NCI-H345 (cell line): ENCODE measurements around the gene LSMEM2.
"Not testable (repeated sequence)": the region's sequence is repeated elsewhere in the genome, so short reads cannot be mapped to it uniquely, and the experiment has no call there.

Experiments
- DNase-seq: peaks from one replicate; lab custom pipeline; 2025; lab: John Stamatoyannopoulos, UW

LSMEM2 gene

DNA sequence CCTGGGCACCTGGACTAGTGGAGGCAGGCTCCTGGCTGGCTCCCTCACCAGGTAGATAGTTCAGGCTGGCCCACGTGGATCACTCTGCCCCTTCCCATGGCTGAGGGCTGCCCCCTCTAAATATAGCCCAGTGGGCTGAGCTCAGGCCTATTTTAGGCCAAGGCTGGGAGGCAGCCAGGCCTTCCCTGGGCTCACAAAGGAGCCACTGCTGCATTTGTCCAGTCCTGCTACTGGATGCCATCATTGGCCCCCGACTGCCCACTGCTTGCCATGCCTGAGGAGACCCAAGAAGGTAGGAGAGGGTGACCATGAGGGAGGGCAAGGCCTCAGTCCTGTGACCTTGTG is at the start of gene LSMEM2:
Gene LSMEM2, plus strand, starts transcription at position 208 of the 345 bp plus-strand sequence. Its CDS starts 27 bp downstream, at position 235.
- DNase-seq, result no peak

DNA sequence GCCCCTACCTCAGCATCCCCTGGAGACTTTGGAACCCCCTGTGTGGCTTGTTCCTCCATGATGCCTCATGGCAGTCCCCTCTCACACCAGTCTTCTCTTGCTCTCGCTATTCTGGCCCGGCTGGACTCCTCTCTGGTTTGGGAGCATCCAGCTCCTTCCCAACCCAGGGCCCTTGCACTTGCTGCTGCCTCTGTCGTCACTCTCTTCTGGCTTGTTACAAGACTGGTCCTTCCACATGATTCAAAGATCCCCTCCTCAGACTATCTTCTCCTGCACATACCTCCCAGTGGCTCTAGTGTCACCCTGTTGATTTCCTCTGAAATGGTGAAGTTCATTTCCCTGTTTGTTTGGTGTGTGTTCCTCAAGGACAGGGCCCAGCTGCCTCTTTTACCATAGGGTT is 49.4 kb upstream of the LSMEM2 start:
- no peak for DNase-seq

GRCh38 chr3:50230104-50230793 is 48.6 kb upstream of the LSMEM2 start:
- DNase-seq, result no peak

GRCh38 chr3:50230794-50231125 is 48.1 kb upstream of the LSMEM2 start:
- no peak for DNase-seq

DNA sequence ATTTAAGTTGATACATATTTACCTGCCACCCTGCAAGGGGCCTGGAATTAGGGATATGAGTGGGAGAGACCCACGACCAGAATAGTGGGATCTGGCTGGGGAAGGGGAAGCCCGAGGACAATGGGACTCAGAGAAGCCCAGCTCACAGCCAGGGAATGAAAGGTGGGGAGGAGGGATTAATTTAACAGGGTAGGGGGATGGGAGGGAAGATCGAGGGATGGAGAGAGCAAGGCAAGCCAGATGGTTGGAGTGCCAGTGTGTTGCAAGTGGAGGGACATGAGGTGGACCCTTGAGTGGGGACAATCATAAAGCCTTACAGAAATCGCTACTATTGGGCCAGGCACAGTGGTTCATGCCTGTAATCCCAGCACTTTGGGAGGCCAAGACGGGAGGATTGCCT is 47.3 kb upstream of the LSMEM2 start:
- DNase-seq, result no peak

DNA sequence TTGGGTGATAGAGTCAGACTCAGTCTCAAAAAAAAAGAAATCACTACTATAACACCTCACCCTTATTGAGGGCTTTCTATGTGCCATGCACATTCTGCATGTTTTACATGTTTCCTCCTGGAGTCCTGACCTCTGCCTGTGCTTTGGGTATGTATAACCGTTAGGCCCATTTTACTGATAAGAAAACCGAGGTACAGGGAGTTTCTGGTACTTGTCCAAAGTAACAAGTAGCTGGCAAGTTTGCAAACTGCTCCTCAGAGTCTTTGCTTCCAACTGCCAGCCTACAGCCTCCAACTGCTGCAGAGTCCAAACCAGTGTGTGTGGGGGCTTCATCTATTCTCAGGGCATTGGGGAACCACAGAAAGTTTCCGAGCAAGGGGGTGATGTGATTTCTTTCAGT is 46.6 kb upstream of the LSMEM2 start:
- no peak for DNase-seq

DNA sequence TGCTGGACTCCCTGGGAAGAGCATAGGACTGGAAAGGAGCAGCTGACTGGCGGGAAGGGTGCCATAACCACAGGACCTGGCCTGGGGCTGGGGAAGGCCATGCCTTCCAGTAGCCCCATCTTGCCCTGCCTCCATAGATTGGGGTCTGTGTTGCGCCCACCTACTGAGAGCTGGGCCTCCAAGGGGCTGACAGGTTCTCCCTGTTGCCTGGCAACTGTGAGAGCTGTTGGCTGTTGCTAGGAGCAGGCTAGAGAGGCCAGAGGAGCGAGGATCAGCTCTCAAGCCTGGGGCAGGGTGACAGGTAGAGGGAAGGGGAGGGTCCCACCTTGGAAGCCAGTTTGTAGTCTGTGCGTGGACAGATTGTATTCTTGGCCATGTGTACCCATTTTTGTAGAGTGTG is 45.7 kb upstream of the LSMEM2 start:
- DNase-seq, result no peak

GRCh38 chr3:50235716-50236483 is 43.0 kb upstream of the LSMEM2 start, which contains the start of gene GNAI2:
GNAI2 (plus strand) TSS chr3:50236204; CDS start chr3:50236336, 132 bp downstream.
- peak; percentile 96 for DNase-seq

DNA sequence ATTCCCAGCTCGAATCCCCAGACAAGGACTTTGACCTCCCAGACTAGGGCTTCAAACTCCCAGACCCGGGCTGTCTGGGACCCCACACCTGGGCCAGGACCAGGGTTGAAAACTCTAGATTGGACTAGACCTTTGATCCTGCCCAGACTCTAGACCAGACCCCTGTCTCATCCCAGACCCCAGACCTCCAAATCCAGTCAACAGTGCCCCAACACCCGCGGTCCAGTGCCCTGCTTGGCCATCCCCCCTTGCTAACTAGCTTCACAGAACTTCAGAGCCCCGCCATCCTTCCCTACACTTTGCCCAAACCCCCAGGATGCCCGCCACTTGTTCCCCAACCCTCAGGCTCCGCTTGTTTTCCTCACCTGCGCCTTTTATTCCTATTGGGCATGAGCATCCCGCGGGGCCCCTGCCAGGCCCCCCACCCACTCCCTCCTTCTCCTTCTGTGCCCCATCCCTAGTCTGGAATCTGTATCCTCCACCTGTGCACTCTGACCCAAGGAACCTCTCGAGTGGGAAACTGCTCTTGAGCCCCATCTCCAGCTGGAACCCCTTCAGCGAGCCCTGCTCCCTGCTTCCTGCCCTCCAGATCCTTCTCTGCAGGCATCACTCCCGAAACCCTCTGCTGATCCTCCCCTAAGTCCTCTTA is 42.3 kb upstream of the LSMEM2 start:
- DNase-seq, result no peak

DNA sequence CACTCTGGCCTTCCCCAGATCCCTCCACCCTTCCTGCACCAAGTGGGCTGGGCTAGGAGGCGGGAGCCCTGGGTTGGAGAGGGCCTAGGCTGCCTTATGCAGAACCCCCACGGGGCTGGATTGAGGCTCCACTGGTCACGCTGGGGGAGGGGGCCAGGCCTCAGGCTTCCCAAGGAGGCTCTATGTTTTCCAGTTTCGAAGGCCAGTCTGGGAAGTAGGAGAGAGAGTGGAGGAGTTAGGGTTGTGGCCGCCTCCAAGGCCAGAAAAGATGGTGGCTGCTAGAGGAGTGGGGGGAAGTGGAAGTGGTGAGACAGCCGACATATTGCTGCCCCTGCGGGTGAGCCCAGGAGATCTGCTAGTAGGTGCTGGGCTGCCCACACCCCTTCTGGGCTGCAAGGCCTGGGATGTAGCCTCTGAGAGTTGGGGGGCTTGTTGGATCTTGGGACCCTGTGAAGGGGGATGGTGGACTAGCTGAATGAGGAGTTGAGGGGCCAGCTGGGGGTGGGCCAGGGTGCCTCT is 41.7 kb upstream of the LSMEM2 start:
- peak; percentile 11 for DNase-seq

DNA sequence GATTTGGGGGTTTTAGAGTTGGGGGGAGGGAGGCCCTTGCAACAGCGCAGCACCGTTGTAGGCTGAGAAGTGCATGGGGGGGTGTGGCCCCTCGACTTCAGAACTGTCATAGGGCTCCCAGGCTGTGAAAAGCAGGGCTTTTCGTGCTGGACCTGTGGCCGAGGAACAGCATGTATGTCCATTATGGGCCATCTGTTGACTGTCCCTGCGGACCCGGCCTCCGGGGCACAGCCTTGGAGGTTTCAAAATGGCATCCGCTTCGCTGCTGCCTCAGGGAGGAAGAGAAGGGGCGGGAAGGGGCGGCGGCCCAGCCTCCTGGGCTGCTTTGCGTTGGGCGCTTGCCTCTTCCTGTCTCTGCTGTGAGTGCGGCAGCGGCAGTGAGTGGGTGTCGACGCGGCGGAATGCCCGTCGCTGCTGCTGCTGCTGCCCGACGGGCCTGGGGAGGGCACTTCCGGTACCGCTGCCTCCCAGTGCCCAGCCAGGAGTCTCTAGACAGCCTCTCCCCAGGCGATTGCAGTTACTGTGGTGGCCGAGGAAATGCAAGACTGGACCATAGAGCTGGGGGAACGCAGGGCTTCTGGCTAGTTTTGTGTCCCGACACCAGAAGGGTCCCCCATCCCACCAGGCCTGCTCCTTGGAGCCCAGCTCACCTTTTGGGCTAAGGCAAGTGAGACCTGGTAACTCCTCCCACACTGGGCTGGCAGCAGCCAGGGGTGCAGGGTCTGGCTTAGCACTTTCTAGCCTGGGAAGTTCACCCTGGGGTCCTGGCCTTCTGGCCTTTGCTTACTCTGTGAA is 40.9 kb upstream of the LSMEM2 start:
- DNase-seq, result peak; percentile 67

- peak; percentile 9 for DNase-seq
Measured at GRCh38 chr3:50238549-50239026, 40.3 kb upstream of the LSMEM2 start.

- DNase-seq, result no peak
Measured at GRCh38 chr3:50239649-50240048, 39.2 kb upstream of the LSMEM2 start.

DNA sequence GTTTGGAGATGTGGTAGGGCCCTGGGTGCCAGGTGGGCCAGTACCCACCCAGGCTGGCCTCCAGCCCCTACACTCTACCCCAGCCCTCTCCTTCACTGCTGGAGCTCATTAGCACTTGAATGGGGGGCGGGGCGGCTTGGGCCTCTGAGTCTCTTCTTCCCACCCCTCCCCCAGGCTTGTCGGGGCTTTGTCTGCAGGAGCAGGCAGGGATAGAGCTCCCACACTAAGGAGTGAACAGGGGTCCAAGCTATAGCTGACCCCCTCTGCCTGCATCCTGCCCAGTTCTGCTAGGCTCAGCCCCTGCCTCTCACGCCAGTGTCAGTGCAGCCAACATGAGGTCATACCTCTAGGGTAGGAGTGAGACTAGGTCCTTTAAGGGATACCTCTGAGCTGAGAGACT is 37.7 kb upstream of the LSMEM2 start:
- peak; percentile 50 for DNase-seq

DNA sequence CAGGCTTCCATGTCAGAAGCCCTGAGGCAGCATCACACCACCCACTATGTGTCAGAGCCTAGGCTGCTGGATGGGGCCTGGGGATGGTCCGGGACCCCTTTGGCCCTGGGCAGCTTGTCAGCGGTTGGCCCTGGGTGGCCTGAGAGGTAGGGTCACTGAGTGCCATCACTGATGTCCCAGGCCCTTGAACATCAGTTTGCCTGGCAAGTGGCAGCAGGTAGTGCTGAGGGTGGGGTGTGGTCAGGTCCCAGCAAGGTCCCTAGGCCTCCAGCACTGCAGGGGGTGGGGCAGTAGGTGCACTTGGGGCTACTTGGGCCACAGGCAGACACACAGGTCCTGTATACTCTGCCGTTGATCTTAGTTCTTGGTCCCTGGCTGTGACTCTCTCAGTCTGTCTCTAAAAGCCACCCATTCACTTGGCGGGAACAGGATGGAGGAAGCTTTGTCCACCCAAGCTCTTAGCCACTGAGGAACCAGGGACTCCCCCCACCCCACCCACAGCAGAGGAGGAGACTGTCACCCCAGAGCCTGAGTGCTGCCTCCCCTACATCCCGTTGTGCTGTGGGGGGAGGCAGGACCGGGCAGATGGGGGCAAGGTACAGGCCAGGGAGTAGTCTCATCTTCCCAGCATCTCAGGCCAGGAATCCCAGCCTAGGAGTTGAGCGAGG is 37.0 kb upstream of the LSMEM2 start:
- DNase-seq, result no peak

- DNase-seq, result no peak
Measured at GRCh38 chr3:50242381-50242770, 36.5 kb upstream of the LSMEM2 start.

DNA sequence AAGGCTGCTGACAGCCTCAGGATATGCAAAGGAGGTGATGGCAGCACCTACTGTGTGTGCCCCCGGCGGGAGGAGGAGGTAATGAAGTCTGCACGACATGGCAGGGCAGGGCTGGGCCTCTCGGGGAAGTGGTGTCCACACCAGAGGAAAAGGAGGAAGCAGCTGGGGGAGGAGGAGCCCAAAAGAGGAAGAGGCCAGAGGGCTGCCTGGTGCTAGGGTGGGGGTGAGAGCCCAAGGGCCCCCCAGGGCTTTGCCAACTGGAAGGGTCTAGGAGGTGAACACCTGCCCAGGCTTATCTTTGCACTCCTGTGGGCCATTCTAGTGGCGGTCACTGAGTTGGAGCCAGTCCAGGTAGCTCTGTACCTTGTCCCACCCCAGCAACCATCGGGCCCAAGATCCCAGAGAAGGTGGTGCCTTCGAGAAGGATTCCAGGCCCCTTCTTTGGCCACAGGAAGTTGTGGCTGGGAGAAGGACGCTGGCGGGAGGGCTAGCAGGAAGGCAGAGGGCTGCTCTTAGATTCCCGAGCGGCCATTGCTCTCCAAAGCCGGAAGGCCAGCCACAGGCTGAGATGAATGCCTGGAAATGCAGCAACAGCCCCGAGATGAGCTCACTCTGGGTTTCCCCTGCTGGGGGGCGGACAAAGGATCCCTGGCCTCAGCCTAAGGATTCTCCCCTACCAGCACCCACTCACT is 35.9 kb upstream of the LSMEM2 start:
- no peak for DNase-seq

GRCh38 chr3:50243543-50243895 is 35.4 kb upstream of the LSMEM2 start:
- DNase-seq, result no peak

- not testable (repeated sequence) for DNase-seq
Measured at GRCh38 chr3:50244813-50245212, 34.1 kb upstream of the LSMEM2 start.

DNA sequence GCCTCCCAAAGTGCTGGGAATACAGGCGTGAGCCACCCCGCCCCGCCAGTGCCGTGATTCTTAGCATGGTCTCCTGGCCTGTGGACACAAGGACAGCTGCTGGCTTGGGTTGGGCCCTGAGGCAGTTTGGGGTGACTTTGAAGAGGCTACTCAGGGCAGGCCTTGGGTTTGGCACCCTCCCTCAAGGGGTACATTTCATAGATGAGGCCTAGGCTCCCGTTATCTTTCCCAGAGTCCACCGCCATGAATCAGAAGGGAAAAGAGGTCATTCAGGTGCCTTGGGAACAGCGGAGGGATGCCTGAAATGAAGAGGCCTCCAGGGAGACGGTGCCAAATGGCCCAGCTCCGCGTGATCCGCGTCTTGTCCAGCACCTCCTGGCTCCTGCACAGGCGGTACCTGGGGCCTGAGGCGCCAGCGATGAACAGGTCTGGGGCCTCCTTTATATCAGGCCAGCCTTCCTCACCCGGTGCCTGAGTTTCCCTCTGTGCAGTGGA is 33.6 kb upstream of the LSMEM2 start:
- DNase-seq, result no peak
